Left lung (tissue), 10 donors: ENCODE results near the gene NHERF1. TPM values are rescaled to one million over a fixed set of nuclear protein-coding genes. Genes with fewer than 3 reads are reported as not detected.

ENCODE experiments used
- ATAC-seq: fragments of 200-7000 bp; cut with Tn5 transposase; one replicate; pipeline ENCODE4 v1.9.1; 2020; ENCODE audit warnings: moderate library complexity
- DNase-seq, 4 donors: peaks; one replicate each; pipeline ENCODE4 v3.0.0-alpha.2; 2013 to 2020
- H3K27ac ChIP-seq, 2 donors: fragments of 200-600 bp; sonication (generic) in 1 of 2; one replicate each; pipeline versions ENCODE4 v1.5.0 to v1.8.0; 2020 to 2021
- H3K27me3 ChIP-seq, 2 donors: fragments of 200-600 bp; sonication (generic) in 1 of 2; one replicate each; pipeline versions ENCODE4 v1.5.0 to v1.8.0; 2020 to 2021
- H3K36me3 ChIP-seq, 2 donors: fragments of 200-600 bp; sonication (generic) in 1 of 2; one replicate each; pipeline versions ENCODE4 v1.5.0 to v1.8.0; 2020 to 2021
- H3K4me1 ChIP-seq, 2 donors: fragments of 200-600 bp; one replicate each; pipeline ENCODE4 v1.8.0; 2021
- H3K4me3 ChIP-seq, 2 donors: fragments of 200-600 bp; sonication (generic) in 1 of 2; one replicate each; pipeline versions ENCODE4 v1.5.0 to v1.8.0; 2020 to 2021; ENCODE audit warnings: mild to moderate bottlenecking in 1 of 2
- H3K9me3 ChIP-seq, 2 donors: fragments of 200-600 bp; sonication (generic) in 1 of 2; one replicate each; pipeline versions ENCODE4 v1.5.0 to v1.8.0; 2020 to 2021
- CTCF ChIP-seq, 2 donors: fragments of 200-600 bp; sonication (generic) in 1 of 2; IDR thresholded peaks; one replicate each; pipeline versions ENCODE4 v1.5.0 to v1.8.0; 2021; ENCODE audit warnings: antibody characterized with exemption in 2 of 2
- intact Hi-C, 2 donors: fragments of 100-400 bp; cut with DNase I; formaldehyde crosslinking; loops; one replicate each; pipeline versions ENCODE4 v1.11.2 to v1.14.2; 2022
- polyA plus RNA-seq, 6 donors: library from polyadenylated mRNA; unstranded; fragments of 120-200 nt; gene quantifications; one replicate each; pipeline ENCODE4 v1.2.1, GENCODE V29; 2013; ENCODE audit not compliant: insufficient read length in 6 of 6
- total RNA-seq, 2 donors: library from RNA; stranded (reverse); fragmentation: NEBNext Ultra II Directional; extraction: Animal tissue kit (Norgen Biotek cat#: 25700); gene quantifications; one replicate each; pipeline ENCODE4 v1.2.1, GENCODE V29; 2021
- donor health status: DM: no; HTN: yes; CAD: no.
- donor health status: DM: no; HTN: no; CAD: no.

The NHERF1 gene
- total and polyA plus RNA-seq, 8 donors = 25.5 to 65.5 (median 48.6) TPM

- ATAC-seq (no peak), DNase-seq (no peak)
- H3K36me3 ChIP-seq = no peaks in the 10 kb centered on the region
- H3K27me3 ChIP-seq = peaks cover 0 to 21% of the 10 kb centered on the region in 2 donors
- intact Hi-C loops = no loop called here
- H3K4me1 ChIP-seq = peaks cover 0 to 25% of the 10 kb centered on the region in 2 donors
- H3K9me3 ChIP-seq = no peaks in the 10 kb centered on the region
- no peak overlapping the region for H3K4me3 ChIP-seq
- no peak for TF ChIP-seq CTCF (IDR thresholded peaks at IDR 0.05)
- no peak overlapping the region for H3K27ac ChIP-seq
These were observed 17.2 kb upstream of the NHERF1 start for GRCh38 chr17:74731347-74731605.

GRCh38 chr17:74732042-74732867 is 16.2 kb upstream of the NHERF1 start:
- intact Hi-C loops = no loop called here
- TF ChIP-seq CTCF (IDR thresholded peaks at IDR 0.05) = no peak
- ATAC-seq (no peak), DNase-seq (no peak)
- Histone ChIP-seq H3K27me3 (peaks cover 10 to 31% of the 10 kb centered on the region in 2 donors), H3K36me3 (no peaks in the 10 kb centered on the region), H3K4me3 (no peak overlapping the region), H3K9me3 (no peaks in the 10 kb centered on the region), H3K4me1 (peaks cover 6 to 35% of the 10 kb centered on the region in 2 donors), H3K27ac (no peak overlapping the region)

- ATAC-seq (no peak), DNase-seq (no peak)
- no peak overlapping the region for H3K4me3 ChIP-seq
- H3K27me3 ChIP-seq = peaks cover 19 to 43% of the 10 kb centered on the region in 2 donors
- TF ChIP-seq CTCF (IDR thresholded peaks at IDR 0.05) = no peak
- intact Hi-C loops = no loop called here
- H3K36me3 ChIP-seq = no peaks in the 10 kb centered on the region
- H3K27ac ChIP-seq = no peak overlapping the region
- no peaks in the 10 kb centered on the region for H3K9me3 ChIP-seq
- H3K4me1 ChIP-seq = peaks cover 6 to 48% of the 10 kb centered on the region in 2 donors
These were observed 14.9 kb upstream of the NHERF1 start for GRCh38 chr17:74733365-74734122.

- H3K27ac ChIP-seq = no peak overlapping the region
- DNase-seq (no peak), ATAC-seq (no peak)
- peaks cover 6 to 55% of the 10 kb centered on the region in 2 donors for H3K4me1 ChIP-seq
- H3K4me3 ChIP-seq = no peak overlapping the region
- intact Hi-C loops = no loop called here
- no peaks in the 10 kb centered on the region for H3K36me3 ChIP-seq
- peaks cover 21 to 51% of the 10 kb centered on the region in 2 donors for H3K27me3 ChIP-seq
- no peak for TF ChIP-seq CTCF (IDR thresholded peaks at IDR 0.05)
- H3K9me3 ChIP-seq = no peaks in the 10 kb centered on the region
These were observed 14.2 kb upstream of the NHERF1 start for GRCh38 chr17:74734256-74734655.
